GM18499 (cell line): Measurements from ENCODE around the gene HOXC9.

ENCODE experiments used
- ATAC-seq: cut with Tn5 transposase; IDR thresholded peaks from one replicate; pipeline ENCODE4 v1.9.1; 2021; ENCODE audit warnings: moderate number of reproducible peaks; ENCODE audit not compliant: insufficient read depth, unreplicated experiment

Gene HOXC9

GRCh38 chr12:54047160-54047963 lies 47.4 kb downstream of the HOXC9 start:
- ATAC-seq, result no peak

GRCh38 chr12:54047964-54048303 lies 48.0 kb downstream of the HOXC9 start:
- no peak for ATAC-seq

- no peak for ATAC-seq
These were observed 48.6 kb downstream of the HOXC9 start for GRCh38 chr12:54048406-54049093.

GRCh38 chr12:54049108-54049507 lies 49.1 kb downstream of the HOXC9 start:
- no peak for ATAC-seq

DNA sequence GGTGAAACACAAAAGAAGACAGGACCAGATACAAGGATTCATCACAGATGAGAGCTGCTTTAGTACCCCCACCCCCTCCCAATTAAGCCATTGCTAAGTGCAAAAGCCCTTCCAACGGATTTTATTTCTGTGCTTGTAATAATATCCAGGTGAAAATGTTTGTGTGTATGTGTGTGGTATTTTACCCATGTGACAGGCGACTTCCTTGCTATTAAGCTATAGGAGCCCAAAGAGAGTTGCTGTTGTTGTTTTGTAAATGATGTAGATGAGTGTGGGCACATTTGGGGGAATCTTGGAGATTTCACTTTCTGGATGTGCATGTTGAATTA lies 50.5 kb downstream of the HOXC9 start:
- no peak for ATAC-seq

- ATAC-seq, result no peak
These were observed 51.3 kb downstream of the HOXC9 start for GRCh38 chr12:54051026-54051842.

GRCh38 chr12:54051874-54052437 lies 52.0 kb downstream of the HOXC9 start:
- no peak for ATAC-seq

DNA sequence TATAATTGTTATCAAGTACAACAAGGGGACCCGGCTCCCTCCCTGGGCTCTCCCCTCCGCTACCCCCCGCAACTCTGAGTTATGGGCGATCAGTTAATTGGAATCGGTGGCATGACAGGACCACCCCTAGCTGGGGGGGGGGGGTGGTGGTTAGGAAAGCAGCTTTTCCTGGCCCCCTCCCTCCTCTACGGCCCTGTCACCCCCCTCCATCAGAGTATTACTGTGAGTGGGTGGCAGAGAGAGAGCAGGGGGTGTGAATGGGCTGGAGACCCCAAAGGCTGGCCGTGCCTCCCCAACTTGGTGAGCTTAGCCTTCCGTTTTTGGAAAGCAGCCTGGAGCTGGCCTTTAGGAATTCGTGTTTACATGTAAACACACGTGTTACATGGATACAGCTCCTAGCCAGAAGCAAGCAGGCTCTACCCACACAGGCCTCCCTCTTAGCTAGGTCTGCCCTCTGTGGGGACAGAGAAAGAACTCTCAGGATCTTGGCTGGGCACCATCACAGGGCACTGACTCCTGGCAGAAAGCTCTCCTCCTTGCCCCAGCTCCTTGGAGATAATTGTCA lies 52.6 kb downstream of the HOXC9 start:
- no peak for ATAC-seq
